Trophoblast cell (in vitro differentiated cells and primary cell): ENCODE measurements around the gene OCLN. TPM values are rescaled to one million over a fixed set of nuclear protein-coding genes. Genes with fewer than 3 reads are reported as not detected.

Source experiments
- DNase-seq, 2 donors: peaks; one replicate each; pipeline ENCODE4 v3.0.0-alpha.2; 2016
- H2AFZ ChIP-seq: 2 replicates; pipeline ENCODE4 v1.6.1; 2013; ENCODE audit warnings: low read length, moderate library complexity, mild to moderate bottlenecking; ENCODE audit not compliant: insufficient read depth, poor library complexity
- H2AK5ac ChIP-seq: 2 replicates; pipeline ENCODE4 v1.6.1; 2013; ENCODE audit warnings: mild to moderate bottlenecking, low read length
- H2BK120ac ChIP-seq: 2 replicates; pipeline ENCODE4 v1.6.1; 2013; ENCODE audit warnings: low read length, mild to moderate bottlenecking, moderate library complexity; ENCODE audit not compliant: insufficient read depth, poor library complexity
- H2BK12ac ChIP-seq: 2 replicates; pipeline ENCODE4 v1.6.1; 2013; ENCODE audit warnings: mild to moderate bottlenecking, low read length, moderate library complexity
- H2BK5ac ChIP-seq: 2 replicates; pipeline ENCODE4 v1.6.1; 2013; ENCODE audit warnings: low read length, low read depth, moderate library complexity, mild to moderate bottlenecking; ENCODE audit not compliant: poor library complexity
- H3K14ac ChIP-seq: 2 replicates; pipeline ENCODE4 v1.6.1; 2013; ENCODE audit warnings: mild to moderate bottlenecking, low read length
- H3K18ac ChIP-seq: 2 replicates; pipeline ENCODE4 v1.6.1; 2013; ENCODE audit warnings: mild to moderate bottlenecking, low read length
- H3K23ac ChIP-seq: 2 replicates; pipeline ENCODE4 v1.6.1; 2013; ENCODE audit warnings: low read length
- H3K27ac ChIP-seq: 2 replicates; pipeline ENCODE4 v1.5.1; 2013; ENCODE audit warnings: low read depth, mild to moderate bottlenecking, inconsistent platforms, low read length, moderate library complexity
- H3K27me3 ChIP-seq: 2 replicates; pipeline ENCODE4 v1.6.1; 2013; ENCODE audit warnings: inconsistent platforms, mild to moderate bottlenecking, low read length, moderate library complexity; ENCODE audit not compliant: insufficient read depth
- H3K36me3 ChIP-seq, 2 experiments: 1 replicate in 1 of 2; 2 replicates in 1 of 2; pipeline ENCODE4 v1.6.1; 2013; ENCODE audit warnings: low read length in 2 of 2, mild to moderate bottlenecking in 2 of 2, moderate library complexity in 1 of 2; ENCODE audit not compliant: insufficient read depth in 2 of 2, control insufficient read depth in 1 of 2
- H3K4ac ChIP-seq: 2 replicates; pipeline ENCODE4 v1.6.1; 2013; ENCODE audit warnings: low read depth, mild to moderate bottlenecking, low read length, moderate library complexity
- H3K4me1 ChIP-seq, 2 experiments: 1 replicate in 1 of 2; 2 replicates in 1 of 2; pipeline ENCODE4 v1.6.1; 2013; ENCODE audit warnings: low read length in 2 of 2, mild to moderate bottlenecking in 2 of 2, moderate library complexity in 1 of 2; ENCODE audit not compliant: insufficient read depth in 2 of 2, control insufficient read depth in 1 of 2
- H3K4me2 ChIP-seq: 2 replicates; pipeline ENCODE4 v1.6.1; 2013; ENCODE audit warnings: inconsistent platforms, mild to moderate bottlenecking, low read length, moderate library complexity
- H3K4me3 ChIP-seq: 2 replicates; pipeline ENCODE4 v1.5.1; 2013; ENCODE audit warnings: mild to moderate bottlenecking, low read depth, low read length, inconsistent platforms
- H3K79me1 ChIP-seq: one replicate; pipeline ENCODE4 v1.6.1; 2013; ENCODE audit warnings: low read length
- H3K79me2 ChIP-seq: 2 replicates; pipeline ENCODE4 v1.6.1; 2013; ENCODE audit warnings: low read length, mild to moderate bottlenecking; ENCODE audit not compliant: control insufficient read depth, insufficient read depth, poor library complexity
- H3K9ac ChIP-seq: 2 replicates; pipeline ENCODE4 v1.6.1; 2013; ENCODE audit warnings: mild to moderate bottlenecking, low read length
- H3K9me3 ChIP-seq: 2 replicates; pipeline ENCODE4 v1.6.1; 2013; ENCODE audit warnings: low read depth, mild to moderate bottlenecking, control low read depth, inconsistent platforms, low read length; ENCODE audit not compliant: insufficient read depth
- H4K12ac ChIP-seq: 2 replicates; pipeline ENCODE4 v1.6.1; 2013; ENCODE audit warnings: low read depth, mild to moderate bottlenecking, low read length, moderate library complexity
- H4K8ac ChIP-seq: 2 replicates; pipeline ENCODE4 v1.6.1; 2013; ENCODE audit warnings: low read depth, mild to moderate bottlenecking, low read length, moderate library complexity
- H4K91ac ChIP-seq: one replicate; pipeline ENCODE4 v1.6.1; 2013; ENCODE audit warnings: low read depth, mild to moderate bottlenecking, low read length, moderate library complexity
- WGBS: extraction: QIAGEN DNeasy Blood & Tissue Kit; methylation state at CpG from one replicate; pipeline ENCODE4 v1.1.7; 2013; ENCODE audit warnings: missing lambda C conversion rate; ENCODE audit not compliant: insufficient read length, insufficient coverage; ENCODE audit errors: extremely low coverage; 5-methylcytosine and 5-hydroxymethylcytosine counted together
- polyA plus RNA-seq: library from polyadenylated mRNA; stranded (reverse); fragments of 200-250 nt; gene quantifications from 2 replicates; pipeline ENCODE4 v1.2.3, GENCODE V29; 2013

The OCLN gene, protein sequence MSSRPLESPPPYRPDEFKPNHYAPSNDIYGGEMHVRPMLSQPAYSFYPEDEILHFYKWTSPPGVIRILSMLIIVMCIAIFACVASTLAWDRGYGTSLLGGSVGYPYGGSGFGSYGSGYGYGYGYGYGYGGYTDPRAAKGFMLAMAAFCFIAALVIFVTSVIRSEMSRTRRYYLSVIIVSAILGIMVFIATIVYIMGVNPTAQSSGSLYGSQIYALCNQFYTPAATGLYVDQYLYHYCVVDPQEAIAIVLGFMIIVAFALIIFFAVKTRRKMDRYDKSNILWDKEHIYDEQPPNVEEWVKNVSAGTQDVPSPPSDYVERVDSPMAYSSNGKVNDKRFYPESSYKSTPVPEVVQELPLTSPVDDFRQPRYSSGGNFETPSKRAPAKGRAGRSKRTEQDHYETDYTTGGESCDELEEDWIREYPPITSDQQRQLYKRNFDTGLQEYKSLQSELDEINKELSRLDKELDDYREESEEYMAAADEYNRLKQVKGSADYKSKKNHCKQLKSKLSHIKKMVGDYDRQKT
- polyA plus RNA-seq, result 11.7 and 11.9 TPM in 2 replicates

- Histone ChIP-seq H2BK120ac (peak within 1 kb of the TSS; percentile 75), H4K8ac (peak within 1 kb of the TSS; percentile 91), H2AFZ (peak within 1 kb of the TSS; percentile 87), H3K14ac (peak within 1 kb of the TSS; percentile 83), H2BK5ac (peak within 1 kb of the TSS; percentile 47), H3K4me3 (peak within 1 kb of the TSS; percentile 82), H3K4me2 (peak within 1 kb of the TSS; percentile 87), H2AK5ac (no peak within 1 kb of the TSS), H3K79me2 (peaks cover 11% of the 10 kb centered on the region), H3K79me1 (peaks cover 13% of the 10 kb centered on the region), H4K12ac (peak within 1 kb of the TSS; percentile 54), H3K36me3 (no peaks in the 10 kb centered on the region), H3K4ac (peak within 1 kb of the TSS; percentile 50), H3K4me1 (peaks cover 0 to 3% of the 10 kb centered on the region in 2 experiments), H2BK12ac (no peak within 1 kb of the TSS), H3K23ac (no peak within 1 kb of the TSS), H3K18ac (peak within 1 kb of the TSS; percentile 86), H4K91ac (peak within 1 kb of the TSS; percentile 72), H3K9me3 (no peaks in the 10 kb centered on the region), H3K27ac (peak within 1 kb of the TSS; percentile 33), H3K9ac (peak within 1 kb of the TSS; percentile 67), H3K27me3 (no peaks in the 10 kb centered on the region)
- peak; percentile 44 to 55 for DNase-seq
- no CpG with 5 or more reads among the region's 56 CpGs for WGBS
Measured at GRCh38 chr5:69492391-69492922, at the start of gene OCLN. Gene OCLN, plus strand, starts transcription at chr5:69492790. Its CDS starts 11,455 bp downstream, at chr5:69504245.

DNA sequence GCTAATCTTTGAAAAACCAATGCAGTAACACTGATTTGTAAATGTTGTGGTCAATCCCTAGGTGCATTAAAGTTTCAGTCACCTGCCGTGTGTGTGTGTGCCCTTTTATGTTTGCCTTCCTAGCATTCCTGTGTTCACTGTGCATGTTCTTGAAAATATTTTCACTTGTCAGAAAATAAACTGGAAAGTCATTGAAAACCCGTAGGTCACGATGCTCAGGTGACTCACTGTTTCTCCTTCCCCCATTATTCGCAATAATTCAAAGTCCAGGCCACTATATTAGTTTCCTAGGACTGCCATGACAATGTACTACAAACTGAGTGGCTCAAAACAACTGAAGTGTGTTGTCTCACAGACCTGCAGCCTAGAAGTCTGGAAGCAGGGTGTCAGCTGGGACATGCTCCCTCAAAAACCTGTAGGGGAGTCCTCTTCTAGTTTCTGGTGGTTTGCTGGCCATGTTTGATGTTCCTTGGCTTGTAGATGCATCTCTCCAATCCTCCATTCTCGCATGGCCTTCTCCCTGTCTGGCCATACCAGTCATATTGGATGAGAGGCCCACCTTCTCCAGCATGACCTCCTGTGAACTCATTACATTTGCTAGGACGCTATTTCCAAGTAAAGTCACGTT lies 48.3 kb upstream of the OCLN start:
- H4K91ac ChIP-seq, result no peak overlapping the region
- no CpG with 5 or more reads among the region's 7 CpGs for WGBS

GRCh38 chr5:69449511-69449910 lies 43.1 kb upstream of the OCLN start:
- H3K4ac ChIP-seq, result no peak overlapping the region
- no peaks in the 10 kb centered on the region for H3K9me3 ChIP-seq
- WGBS, result no CpG with 5 or more reads among the region's 8 CpGs

More for the DNA sequence above, 48.3 kb upstream of the OCLN start:
- no peaks in the 10 kb centered on the region for H3K79me2 ChIP-seq
- H4K12ac ChIP-seq, result peak overlapping the region; percentile 43
- H2BK5ac ChIP-seq, result no peak overlapping the region
- H3K4me1 ChIP-seq, result no peaks in the 10 kb centered on the region
- no peak overlapping the region for H3K4me2 ChIP-seq
- H3K9ac ChIP-seq, result no peak overlapping the region
- no peak overlapping the region for H2BK120ac ChIP-seq
- H3K9me3 ChIP-seq, result no peaks in the 10 kb centered on the region
- no peak overlapping the region for H2AK5ac ChIP-seq
- no peak overlapping the region for H3K18ac ChIP-seq
- no peak overlapping the region for H3K14ac ChIP-seq
- no peak overlapping the region for H2BK12ac ChIP-seq
- no peaks in the 10 kb centered on the region for H3K27me3 ChIP-seq
- no peak overlapping the region for H3K4me3 ChIP-seq
- H3K23ac ChIP-seq, result no peak overlapping the region
- no peak overlapping the region for H3K4ac ChIP-seq
- peaks cover 6 to 8% of the 10 kb centered on the region in 2 experiments for H3K36me3 ChIP-seq
- DNase-seq, result peak; percentile 39 to 72
- H3K79me1 ChIP-seq, result no peaks in the 10 kb centered on the region
- no peak overlapping the region for H3K27ac ChIP-seq
- no peak overlapping the region for H4K8ac ChIP-seq
- H2AFZ ChIP-seq, result no peak overlapping the region

GRCh38 chr5:69450116-69450515 lies 42.5 kb upstream of the OCLN start:
- Histone ChIP-seq H4K12ac (no peak overlapping the region), H3K27me3 (no peaks in the 10 kb centered on the region), H2AK5ac (no peak overlapping the region), H3K79me1 (no peaks in the 10 kb centered on the region), H3K36me3 (no peaks in the 10 kb centered on the region), H3K14ac (no peak overlapping the region), H3K79me2 (no peaks in the 10 kb centered on the region), H3K9me3 (no peaks in the 10 kb centered on the region), H4K8ac (no peak overlapping the region), H3K18ac (no peak overlapping the region), H3K4me3 (no peak overlapping the region), H3K4me1 (no peaks in the 10 kb centered on the region), H2BK12ac (no peak overlapping the region), H3K4ac (no peak overlapping the region), H3K9ac (no peak overlapping the region), H4K91ac (no peak overlapping the region), H2AFZ (no peak overlapping the region), H3K27ac (no peak overlapping the region), H2BK5ac (no peak overlapping the region), H2BK120ac (no peak overlapping the region), H3K23ac (no peak overlapping the region), H3K4me2 (no peak overlapping the region)
- DNase-seq, result peak; percentile 71 to 88
- WGBS, result no CpG with 5 or more reads among the region's 1 CpG

More at GRCh38 chr5:69449511-69449910, 43.1 kb upstream of the OCLN start:
- Histone ChIP-seq H3K14ac (no peak overlapping the region), H3K36me3 (no peaks in the 10 kb centered on the region), H4K91ac (no peak overlapping the region), H2BK5ac (no peak overlapping the region), H3K27me3 (no peaks in the 10 kb centered on the region), H3K23ac (no peak overlapping the region), H2BK12ac (no peak overlapping the region), H3K9ac (no peak overlapping the region), H3K18ac (no peak overlapping the region), H3K4me2 (no peak overlapping the region), H3K79me2 (no peaks in the 10 kb centered on the region), H3K79me1 (no peaks in the 10 kb centered on the region), H3K27ac (no peak overlapping the region), H4K8ac (no peak overlapping the region), H4K12ac (no peak overlapping the region), H2AK5ac (no peak overlapping the region), H3K4me1 (no peaks in the 10 kb centered on the region), H2AFZ (no peak overlapping the region), H2BK120ac (no peak overlapping the region), H3K4me3 (no peak overlapping the region)
- no peak for DNase-seq
